KMS-11 (cell line): ENCODE measurements around the gene PLXDC2.

Experiments used
- H2AFZ ChIP-seq: fragments of 200-600 bp; sonication (generic); 2 replicates; pipeline ENCODE4 v1.6.1; 2016; ENCODE audit warnings: antibody characterized with exemption, mixed run types, low read depth
- H3K27ac ChIP-seq: fragments of 200-600 bp; sonication (generic); 2 replicates; pipeline ENCODE4 v1.6.1; 2016; ENCODE audit warnings: mild to moderate bottlenecking, mixed run types
- H3K27me3 ChIP-seq: fragments of 200-600 bp; sonication (generic); 2 replicates; pipeline ENCODE4 v1.6.1; 2017; ENCODE audit warnings: mild to moderate bottlenecking, low read depth, mixed run types, moderate library complexity; ENCODE audit not compliant: insufficient read depth
- H3K36me3 ChIP-seq: fragments of 200-600 bp; sonication (generic); 2 replicates; pipeline ENCODE4 v1.6.1; 2017; ENCODE audit warnings: mild to moderate bottlenecking, mixed run types; ENCODE audit not compliant: insufficient read depth
- H3K4me1 ChIP-seq: fragments of 200-600 bp; sonication (generic); 2 replicates; pipeline ENCODE4 v1.6.1; 2016; ENCODE audit warnings: mild to moderate bottlenecking, low read depth, mixed run types; ENCODE audit not compliant: poor library complexity, severe bottlenecking
- H3K4me2 ChIP-seq: fragments of 200-600 bp; sonication (generic); 2 replicates; pipeline ENCODE4 v1.7.0; 2016; ENCODE audit warnings: mild to moderate bottlenecking, mixed run types
- H3K4me3 ChIP-seq: fragments of 200-600 bp; sonication (generic); IDR thresholded peaks from 2 replicates; pipeline ENCODE4 v1.6.1; 2017; ENCODE audit warnings: low read depth, low read length, mixed read lengths; ENCODE audit not compliant: insufficient read depth
- H3K79me2 ChIP-seq: fragments of 200-600 bp; sonication (generic); 2 replicates; pipeline ENCODE4 v1.6.1; 2016; ENCODE audit warnings: low read depth, mixed run types; ENCODE audit not compliant: insufficient read depth
- H3K9ac ChIP-seq: fragments of 200-600 bp; sonication (generic); 2 replicates; pipeline ENCODE4 v1.6.1; 2016; ENCODE audit warnings: mild to moderate bottlenecking, mixed run types
- H4K20me1 ChIP-seq: fragments of 200-600 bp; sonication (generic); 2 replicates; pipeline ENCODE4 v1.6.1; 2016; ENCODE audit warnings: mild to moderate bottlenecking, mixed run types; ENCODE audit not compliant: insufficient read depth
- CTCF ChIP-seq: fragments of 200-600 bp; sonication (generic); conservative IDR thresholded peaks from 2 replicates; pipeline ENCODE4 v1.6.1; 2017; ENCODE audit warnings: low read depth, mild to moderate bottlenecking, antibody characterized with exemption, low read length, moderate library complexity, mixed read lengths

The PLXDC2 gene

GRCh38 chr10:19915816-19916215 lies 99.6 kb downstream of the PLXDC2 start:
- Histone ChIP-seq H3K27ac (no peak overlapping the region), H4K20me1 (no peaks in the 10 kb centered on the region), H3K27me3 (no peaks in the 10 kb centered on the region), H2AFZ (no peak overlapping the region), H3K4me1 (peaks cover 5% of the 10 kb centered on the region), H3K79me2 (no peaks in the 10 kb centered on the region), H3K4me2 (no peak overlapping the region), H3K9ac (no peak overlapping the region), H3K36me3 (no peaks in the 10 kb centered on the region), H3K4me3 (no peak overlapping the region)
- TF ChIP-seq CTCF: no peak

- H3K36me3 ChIP-seq: no peaks in the 10 kb centered on the region
- no peak overlapping the region for H3K4me2 ChIP-seq
- no peak overlapping the region for H3K9ac ChIP-seq
- no peak overlapping the region for H3K27ac ChIP-seq
- H3K79me2 ChIP-seq: no peaks in the 10 kb centered on the region
- H3K4me1 ChIP-seq: peaks cover 5% of the 10 kb centered on the region
- no peak overlapping the region for H3K4me3 ChIP-seq
- no peaks in the 10 kb centered on the region for H4K20me1 ChIP-seq
- TF ChIP-seq CTCF: no peak
- H3K27me3 ChIP-seq: no peaks in the 10 kb centered on the region
- no peak overlapping the region for H2AFZ ChIP-seq
Observed at GRCh38 chr10:19917751-19918478, 101.7 kb downstream of the PLXDC2 start.

DNA sequence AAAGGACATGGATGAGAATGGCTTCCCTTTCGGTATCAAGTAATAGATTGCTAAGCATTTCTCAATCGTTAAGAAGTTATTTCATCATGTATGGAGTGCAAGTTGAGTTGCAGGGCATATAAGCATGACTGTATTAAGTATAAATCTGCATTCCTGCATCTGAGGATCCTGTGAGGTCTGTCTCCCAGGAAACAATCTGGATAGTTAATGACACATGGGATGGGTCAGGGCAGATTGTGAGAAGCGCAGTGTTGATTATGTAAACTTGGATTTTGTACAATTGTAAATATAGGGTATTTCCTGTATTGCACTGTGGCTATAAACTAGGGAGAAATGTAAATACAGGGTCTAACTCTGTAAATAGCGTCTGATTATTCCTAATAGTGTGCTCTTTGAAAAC lies 102.6 kb downstream of the PLXDC2 start:
- H2AFZ ChIP-seq: no peak overlapping the region
- H3K9ac ChIP-seq: no peak overlapping the region
- H3K27ac ChIP-seq: no peak overlapping the region
- H3K4me2 ChIP-seq: no peak overlapping the region
- no peaks in the 10 kb centered on the region for H3K27me3 ChIP-seq
- no peaks in the 10 kb centered on the region for H3K36me3 ChIP-seq
- no peak for TF ChIP-seq CTCF
- no peaks in the 10 kb centered on the region for H4K20me1 ChIP-seq
- no peaks in the 10 kb centered on the region for H3K79me2 ChIP-seq
- peaks cover 5% of the 10 kb centered on the region for H3K4me1 ChIP-seq
- H3K4me3 ChIP-seq: no peak overlapping the region

- TF ChIP-seq CTCF: no peak
- H3K27ac ChIP-seq: no peak overlapping the region
- H3K4me1 ChIP-seq: peaks cover 5% of the 10 kb centered on the region
- no peak overlapping the region for H3K4me2 ChIP-seq
- H3K9ac ChIP-seq: no peak overlapping the region
- H3K4me3 ChIP-seq: no peak overlapping the region
- no peaks in the 10 kb centered on the region for H3K27me3 ChIP-seq
- no peaks in the 10 kb centered on the region for H3K36me3 ChIP-seq
- H4K20me1 ChIP-seq: no peaks in the 10 kb centered on the region
- H2AFZ ChIP-seq: no peak overlapping the region
- no peaks in the 10 kb centered on the region for H3K79me2 ChIP-seq
Observed at GRCh38 chr10:19919671-19920070, 103.4 kb downstream of the PLXDC2 start.
